Astrocyte of the cerebellum (primary cell): Measurements from ENCODE around the gene TTC39C.

Source experiments
- DNase-seq: peaks from one replicate; pipeline ENCODE4 v3.0.0-alpha.2; 2011; ENCODE audit warnings: low read depth
- H3K4me3 ChIP-seq: 2 replicates; pipeline ENCODE4 v1.5.1; 2011; ENCODE audit warnings: mild to moderate bottlenecking, low read depth, low read length, moderate library complexity
- in situ Hi-C: cut with HindIII; loops from 2 replicates; pipeline ENCODE4 v1.10.0; 2017; ENCODE audit warnings: low sequenced_read_pairs
- TF ChIP-seq, protein P1 (sequence below): IDR thresholded peaks from 2 replicates; pipeline ENCODE4 v1.5.1; 2012; ENCODE audit warnings: low read length, low read depth, moderate library complexity, mild to moderate bottlenecking; ENCODE audit errors: missing control alignments

Gene TTC39C

DNA sequence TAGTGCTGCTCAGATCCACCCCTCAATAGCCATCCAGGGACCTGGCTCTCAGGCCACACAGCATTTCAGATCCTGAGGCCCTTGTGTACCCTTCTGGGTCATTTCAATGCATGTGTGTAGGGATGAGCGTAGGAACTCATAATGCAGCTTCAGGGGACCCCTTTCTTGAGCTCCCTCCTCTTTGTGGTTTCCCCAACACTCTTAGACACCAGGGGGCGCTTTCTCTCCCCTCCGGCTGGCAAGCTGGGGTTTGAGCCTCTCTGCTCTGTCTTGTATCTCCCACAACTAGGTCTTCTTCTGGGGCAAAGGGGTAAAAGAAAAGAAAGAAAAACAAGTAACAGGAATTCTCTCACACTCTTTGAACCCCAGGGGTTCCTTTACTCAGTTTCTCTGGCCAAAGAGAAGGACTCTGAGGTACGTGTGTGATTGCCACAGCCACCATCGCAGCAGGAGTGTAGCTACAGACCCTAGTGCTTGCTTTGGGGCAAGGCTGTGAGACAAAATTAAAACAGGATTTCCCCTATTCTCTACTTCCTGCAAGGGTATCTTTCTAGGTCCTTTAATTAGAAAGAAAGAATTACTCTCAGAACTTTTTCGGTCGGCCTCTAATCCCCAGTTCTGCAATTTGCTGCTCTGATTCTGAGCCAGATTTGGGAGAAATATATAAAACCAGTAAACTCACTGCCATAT lies 162.3 kb downstream of the TTC39C start:
- no peak overlapping the region for H3K4me3 ChIP-seq
- no peak for DNase-seq
- in situ Hi-C loops, result no loop called here
- TF ChIP-seq, protein P1, sequence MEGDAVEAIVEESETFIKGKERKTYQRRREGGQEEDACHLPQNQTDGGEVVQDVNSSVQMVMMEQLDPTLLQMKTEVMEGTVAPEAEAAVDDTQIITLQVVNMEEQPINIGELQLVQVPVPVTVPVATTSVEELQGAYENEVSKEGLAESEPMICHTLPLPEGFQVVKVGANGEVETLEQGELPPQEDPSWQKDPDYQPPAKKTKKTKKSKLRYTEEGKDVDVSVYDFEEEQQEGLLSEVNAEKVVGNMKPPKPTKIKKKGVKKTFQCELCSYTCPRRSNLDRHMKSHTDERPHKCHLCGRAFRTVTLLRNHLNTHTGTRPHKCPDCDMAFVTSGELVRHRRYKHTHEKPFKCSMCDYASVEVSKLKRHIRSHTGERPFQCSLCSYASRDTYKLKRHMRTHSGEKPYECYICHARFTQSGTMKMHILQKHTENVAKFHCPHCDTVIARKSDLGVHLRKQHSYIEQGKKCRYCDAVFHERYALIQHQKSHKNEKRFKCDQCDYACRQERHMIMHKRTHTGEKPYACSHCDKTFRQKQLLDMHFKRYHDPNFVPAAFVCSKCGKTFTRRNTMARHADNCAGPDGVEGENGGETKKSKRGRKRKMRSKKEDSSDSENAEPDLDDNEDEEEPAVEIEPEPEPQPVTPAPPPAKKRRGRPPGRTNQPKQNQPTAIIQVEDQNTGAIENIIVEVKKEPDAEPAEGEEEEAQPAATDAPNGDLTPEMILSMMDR, result peak; percentile 81

DNA sequence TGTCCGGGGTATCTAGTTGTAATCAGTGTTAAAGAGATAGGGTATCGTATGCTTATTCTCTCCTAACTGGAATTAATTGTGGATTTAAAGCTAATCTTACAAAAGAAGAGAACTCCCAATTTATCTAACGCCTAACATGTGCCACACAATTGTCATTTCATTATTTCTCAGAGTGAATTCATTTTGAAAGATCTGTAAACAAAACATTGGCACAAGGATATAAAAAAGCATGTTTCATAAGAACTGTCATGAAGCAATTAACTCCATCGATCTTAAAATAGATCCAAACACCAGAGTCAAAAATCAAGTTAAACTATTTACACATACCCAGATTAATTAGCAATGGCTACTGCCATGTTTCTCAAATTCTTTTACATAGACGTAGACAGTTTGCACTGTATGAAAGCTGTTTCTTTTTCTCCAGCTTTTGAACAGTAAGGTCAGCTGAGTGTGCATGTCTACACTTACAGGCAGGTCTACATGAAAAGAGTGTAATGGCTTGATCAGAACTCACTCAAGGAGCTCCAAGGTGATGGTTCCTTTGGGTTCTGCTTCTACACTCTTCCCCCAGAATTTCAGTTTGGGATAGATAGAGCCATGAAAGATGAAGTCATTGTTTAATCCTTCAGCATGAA lies 163.1 kb downstream of the TTC39C start:
- in situ Hi-C loops, result no loop called here
- TF ChIP-seq, protein P1, result no peak
- H3K4me3 ChIP-seq, result no peak overlapping the region
- DNase-seq, result no peak

DNA sequence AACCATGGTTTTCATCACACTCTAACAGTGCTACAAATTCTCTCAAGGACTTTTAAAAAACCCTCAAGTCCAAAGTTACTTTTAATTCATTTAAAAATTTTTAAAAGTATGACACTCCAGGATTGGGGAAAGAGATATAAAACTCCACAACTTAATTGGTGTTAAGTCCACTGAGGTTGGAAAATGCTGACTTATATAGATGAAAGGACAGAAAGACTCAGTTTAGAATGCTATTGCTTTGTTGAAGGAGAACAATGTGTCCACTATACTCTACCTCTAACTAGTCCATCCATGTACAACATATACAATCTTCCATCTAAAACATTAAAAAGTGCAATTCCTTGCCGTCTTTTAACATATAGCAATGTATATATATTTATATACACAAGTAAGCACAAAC lies 165.5 kb downstream of the TTC39C start:
- in situ Hi-C loops, result no loop called here
- TF ChIP-seq, protein P1, result no peak
- DNase-seq, result no peak
- H3K4me3 ChIP-seq, result no peak overlapping the region

DNA sequence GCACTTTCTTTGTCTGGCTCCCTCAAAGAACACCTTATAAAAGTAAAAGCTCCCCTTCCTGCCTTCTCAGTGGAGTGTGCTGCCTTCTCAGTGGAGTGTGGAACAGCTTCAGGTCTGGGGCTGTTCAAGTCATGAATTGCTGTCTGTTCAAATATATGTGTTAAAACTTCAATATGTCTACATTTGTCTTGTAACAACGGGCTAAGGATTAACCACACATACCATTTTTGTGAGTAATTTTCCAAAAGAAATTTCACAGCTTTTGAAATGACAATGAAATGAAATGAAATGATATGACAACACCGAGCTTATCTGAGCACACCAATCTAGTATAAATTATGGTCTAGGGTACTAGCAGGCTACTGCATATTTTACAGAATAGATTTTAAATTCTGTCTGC lies 167.3 kb downstream of the TTC39C start:
- TF ChIP-seq, protein P1, result no peak
- no peak for DNase-seq
- H3K4me3 ChIP-seq, result no peak overlapping the region
- in situ Hi-C loops, result no loop called here
